ENCODE measurements around the gene SETD6. TPM values are rescaled to one million over a fixed set of nuclear protein-coding genes. Genes with fewer than 3 reads are reported as not detected.
"Not testable (repeated sequence)": the region's sequence is repeated elsewhere in the genome, so short reads cannot be mapped to it uniquely, and the experiment has no call there.

The SETD6 gene
- total RNA-seq, 4 donors from 2014 or later = 37.3 to 59.2 (median 44.4) TPM

DNA sequence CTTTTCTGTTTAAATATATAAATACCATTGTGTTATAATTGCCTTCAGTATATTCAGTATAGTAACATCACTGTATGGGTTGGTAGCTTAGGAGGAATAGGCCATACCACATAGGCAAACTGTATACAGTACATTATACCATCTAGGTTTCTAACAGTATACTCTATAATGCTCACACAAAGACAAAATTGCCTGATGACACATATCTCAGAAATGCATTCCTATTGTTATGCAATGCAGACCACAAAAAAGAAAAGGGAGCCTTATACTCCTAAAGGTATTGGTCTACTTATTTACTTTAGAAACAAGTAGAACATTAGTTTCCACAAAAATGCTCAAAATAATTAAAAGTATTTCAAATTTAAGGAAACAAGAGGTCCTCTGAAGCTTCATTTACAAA lies 47.9 kb downstream of the SETD6 start:
- TF ChIP-seq, protein P1, sequence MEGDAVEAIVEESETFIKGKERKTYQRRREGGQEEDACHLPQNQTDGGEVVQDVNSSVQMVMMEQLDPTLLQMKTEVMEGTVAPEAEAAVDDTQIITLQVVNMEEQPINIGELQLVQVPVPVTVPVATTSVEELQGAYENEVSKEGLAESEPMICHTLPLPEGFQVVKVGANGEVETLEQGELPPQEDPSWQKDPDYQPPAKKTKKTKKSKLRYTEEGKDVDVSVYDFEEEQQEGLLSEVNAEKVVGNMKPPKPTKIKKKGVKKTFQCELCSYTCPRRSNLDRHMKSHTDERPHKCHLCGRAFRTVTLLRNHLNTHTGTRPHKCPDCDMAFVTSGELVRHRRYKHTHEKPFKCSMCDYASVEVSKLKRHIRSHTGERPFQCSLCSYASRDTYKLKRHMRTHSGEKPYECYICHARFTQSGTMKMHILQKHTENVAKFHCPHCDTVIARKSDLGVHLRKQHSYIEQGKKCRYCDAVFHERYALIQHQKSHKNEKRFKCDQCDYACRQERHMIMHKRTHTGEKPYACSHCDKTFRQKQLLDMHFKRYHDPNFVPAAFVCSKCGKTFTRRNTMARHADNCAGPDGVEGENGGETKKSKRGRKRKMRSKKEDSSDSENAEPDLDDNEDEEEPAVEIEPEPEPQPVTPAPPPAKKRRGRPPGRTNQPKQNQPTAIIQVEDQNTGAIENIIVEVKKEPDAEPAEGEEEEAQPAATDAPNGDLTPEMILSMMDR (IDR thresholded peaks at IDR 0.05) = no peak
- no peak for TF ChIP-seq POLR2A (IDR thresholded peaks at IDR 0.05)
- no peak for DNase-seq
- Histone ChIP-seq H3K4me3 (replicated peaks in 1 of 3) (no peak overlapping the region), H3K4me1 (peaks cover 0 to 11% of the 10 kb centered on the region in 2 donors), H3K27me3 (no peaks in the 10 kb centered on the region), H3K36me3 (peaks cover 7 to 28% of the 10 kb centered on the region in 2 donors), H3K27ac (no peak overlapping the region), H3K9me3 (no peaks in the 10 kb centered on the region)
- intact Hi-C loops (cut with DNase I) = no loop called here

DNA sequence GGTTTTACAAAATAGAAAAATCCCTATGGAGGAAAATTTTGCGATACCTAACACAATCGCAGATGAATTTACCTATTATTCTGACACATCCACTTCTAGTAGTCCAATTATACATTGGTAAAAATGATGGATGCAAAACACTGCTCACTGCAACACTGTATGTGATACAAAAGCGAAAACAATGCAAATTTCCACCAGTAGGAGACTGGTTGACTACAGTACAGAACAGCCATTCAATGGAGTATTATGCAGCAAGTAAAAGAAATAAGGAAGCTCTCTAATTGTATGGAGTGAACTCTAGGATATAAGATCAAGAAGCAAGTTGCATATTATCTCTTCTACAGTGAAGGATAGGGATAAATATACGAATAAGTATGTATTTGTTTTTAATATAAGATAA lies 48.5 kb downstream of the SETD6 start:
- no peak overlapping the region for H3K27ac ChIP-seq
- H3K9me3 ChIP-seq = no peaks in the 10 kb centered on the region
- no peak for DNase-seq
- no peak overlapping the region for H3K4me3 ChIP-seq (replicated peaks in 1 of 3)
- peaks cover 0 to 11% of the 10 kb centered on the region in 2 donors for H3K4me1 ChIP-seq
- H3K27me3 ChIP-seq = no peaks in the 10 kb centered on the region
- 96 to 100% methylated on average over 4 of the region's 4 CpGs for WGBS, 2 donors
- peaks cover 7 to 28% of the 10 kb centered on the region in 2 donors for H3K36me3 ChIP-seq
- intact Hi-C loops (cut with DNase I) = no loop called here
- TF ChIP-seq POLR2A (IDR thresholded peaks at IDR 0.05) = no peak
- TF ChIP-seq, protein P1 (IDR thresholded peaks at IDR 0.05) = no peak

DNA sequence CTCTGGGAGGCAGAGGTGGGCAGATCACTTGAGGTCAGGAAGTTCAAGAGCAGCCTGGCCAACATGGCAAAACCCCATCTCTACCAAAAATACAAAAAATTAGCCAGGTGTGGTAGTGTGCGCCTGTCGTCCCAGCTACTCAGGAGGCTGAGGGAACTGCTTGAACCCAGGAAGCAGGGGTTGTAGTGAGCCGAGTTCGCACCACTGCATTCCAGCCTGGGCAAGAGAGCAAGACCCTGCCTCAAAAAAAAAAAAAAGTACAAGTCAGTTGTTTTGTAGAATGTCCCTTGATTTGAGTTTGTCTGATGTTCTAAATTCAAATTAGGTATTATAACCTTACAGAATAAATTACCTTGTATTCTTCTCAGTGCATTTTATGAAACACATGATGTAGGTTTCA lies 50.4 kb downstream of the SETD6 start:
- peaks cover 0 to 21% of the 10 kb centered on the region in 2 donors for H3K36me3 ChIP-seq
- 86 to 93% methylated on average over 4 of the region's 4 CpGs for WGBS, 2 donors

More for the DNA sequence above, 50.4 kb downstream of the SETD6 start:
- H3K27me3 ChIP-seq; H3K9me3 ChIP-seq; H3K4me3 ChIP-seq (replicated peaks in 1 of 3); H3K27ac ChIP-seq; intact Hi-C loops (cut with DNase I): not testable (repeated sequence)
- peak in 1 of 2 donors; percentile 21 for DNase-seq
- H3K4me1 ChIP-seq = peaks cover 0 to 11% of the 10 kb centered on the region in 2 donors

Small RNA genes within 50 kb of the gene (small RNA-seq; reads per million reads assigned to genes)
- gene RNU6-103P (not detected), gene SNORA46 (407 reads per million, percentile 98 among the genes with 10 or more reads in this experiment), gene SNORA50A (not detected)

Other genes with a start within 250 kb of the SETD6 start
- gene PRSS54, start 220.5 kb upstream of the SETD6 start, total RNA-seq = not detected
- 1 to 10 TPM; 1.5 to 5.8 (median 3.4) TPM for gene GINS3, start 123.0 kb upstream of the SETD6 start, total RNA-seq
- gene NDRG4, start 15.4 kb upstream of the SETD6 start, total RNA-seq = 10 to 100 TPM in 2 of 4 donors, 1 to 10 TPM in 2; 3.3 to 12.9 (median 9.3) TPM
- 100 to 1,000 TPM; 109 to 150 (median 133) TPM for gene CNOT1, start 114.3 kb downstream of the SETD6 start, total RNA-seq
- 10 to 100 TPM; 17.2 to 33.8 (median 30.1) TPM for gene SLC38A7, start 169.3 kb downstream of the SETD6 start, total RNA-seq
- 100 to 1,000 TPM in 2 of 4 donors, 10 to 100 TPM in 2; 65.4 to 129 (median 93.4) TPM for gene GOT2, start 218.8 kb downstream of the SETD6 start, total RNA-seq

Measured in thyroid gland (tissue), 4 donors.